Kidney epithelial cell (primary cell): Measurements from ENCODE around the gene AOC3. TPM values are rescaled to one million over a fixed set of nuclear protein-coding genes. Genes with fewer than 3 reads are reported as not detected.

Experiments used
- DNase-seq: peaks from one replicate; pipeline ENCODE4 v3.0.0-alpha.2; 2010; ENCODE audit warnings: low read depth
- H3K27me3 ChIP-seq: 2 replicates; pipeline ENCODE4 v1.6.0; 2011; ENCODE audit warnings: low read length; ENCODE audit not compliant: control insufficient read depth, insufficient read depth
- H3K36me3 ChIP-seq: 2 replicates; pipeline ENCODE4 v1.5.1; 2011; ENCODE audit warnings: low read length; ENCODE audit not compliant: control insufficient read depth, insufficient read depth
- H3K4me3 ChIP-seq: 2 replicates; pipeline ENCODE4 v1.5.1; 2011; ENCODE audit warnings: low read depth, mild to moderate bottlenecking, control low read depth, low read length
- total RNA-seq: library from RNA; depleted of rRNA; stranded (reverse); fragments of >200 nt; gene quantifications from 2 replicates; pipeline ENCODE4 v1.2.3, GENCODE V29; 2015
- TF ChIP-seq, protein P1 (sequence below): IDR thresholded peaks from 2 replicates; pipeline ENCODE4 v1.5.1; 2011; ENCODE audit warnings: mild to moderate bottlenecking, moderate library complexity, low read length, control low read depth, inconsistent platforms; ENCODE audit not compliant: insufficient read depth, poor library complexity, severe bottlenecking

Gene AOC3
- total RNA-seq, 1 donor from 2014 or later, result 0.08 TPM

DNA sequence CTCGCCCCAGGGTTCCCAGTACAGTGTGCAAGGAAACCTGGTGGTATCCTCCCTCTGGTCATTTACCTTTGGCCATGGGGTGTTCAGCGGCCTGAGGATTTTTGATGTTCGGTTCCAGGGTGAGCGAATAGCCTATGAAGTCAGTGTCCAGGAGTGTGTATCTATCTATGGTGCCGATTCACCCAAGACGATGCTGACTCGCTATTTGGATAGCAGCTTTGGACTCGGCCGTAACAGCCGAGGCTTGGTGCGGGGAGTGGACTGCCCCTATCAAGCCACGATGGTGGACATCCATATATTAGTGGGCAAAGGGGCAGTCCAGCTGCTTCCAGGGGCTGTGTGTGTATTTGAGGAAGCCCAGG is 5.5 kb upstream of the AOC3 start:
- H3K27me3 ChIP-seq, result no peaks in the 10 kb centered on the region
- TF ChIP-seq, protein P1, sequence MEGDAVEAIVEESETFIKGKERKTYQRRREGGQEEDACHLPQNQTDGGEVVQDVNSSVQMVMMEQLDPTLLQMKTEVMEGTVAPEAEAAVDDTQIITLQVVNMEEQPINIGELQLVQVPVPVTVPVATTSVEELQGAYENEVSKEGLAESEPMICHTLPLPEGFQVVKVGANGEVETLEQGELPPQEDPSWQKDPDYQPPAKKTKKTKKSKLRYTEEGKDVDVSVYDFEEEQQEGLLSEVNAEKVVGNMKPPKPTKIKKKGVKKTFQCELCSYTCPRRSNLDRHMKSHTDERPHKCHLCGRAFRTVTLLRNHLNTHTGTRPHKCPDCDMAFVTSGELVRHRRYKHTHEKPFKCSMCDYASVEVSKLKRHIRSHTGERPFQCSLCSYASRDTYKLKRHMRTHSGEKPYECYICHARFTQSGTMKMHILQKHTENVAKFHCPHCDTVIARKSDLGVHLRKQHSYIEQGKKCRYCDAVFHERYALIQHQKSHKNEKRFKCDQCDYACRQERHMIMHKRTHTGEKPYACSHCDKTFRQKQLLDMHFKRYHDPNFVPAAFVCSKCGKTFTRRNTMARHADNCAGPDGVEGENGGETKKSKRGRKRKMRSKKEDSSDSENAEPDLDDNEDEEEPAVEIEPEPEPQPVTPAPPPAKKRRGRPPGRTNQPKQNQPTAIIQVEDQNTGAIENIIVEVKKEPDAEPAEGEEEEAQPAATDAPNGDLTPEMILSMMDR, result no peak
- peaks cover 1% of the 10 kb centered on the region for H3K36me3 ChIP-seq
- H3K4me3 ChIP-seq, result no peak overlapping the region
- no peak for DNase-seq

GRCh38 chr17:42845918-42846593 is 4.9 kb upstream of the AOC3 start:
- no peak overlapping the region for H3K4me3 ChIP-seq
- H3K36me3 ChIP-seq, result peaks cover 1% of the 10 kb centered on the region
- DNase-seq, result no peak
- TF ChIP-seq, protein P1, result no peak
- no peaks in the 10 kb centered on the region for H3K27me3 ChIP-seq

DNA sequence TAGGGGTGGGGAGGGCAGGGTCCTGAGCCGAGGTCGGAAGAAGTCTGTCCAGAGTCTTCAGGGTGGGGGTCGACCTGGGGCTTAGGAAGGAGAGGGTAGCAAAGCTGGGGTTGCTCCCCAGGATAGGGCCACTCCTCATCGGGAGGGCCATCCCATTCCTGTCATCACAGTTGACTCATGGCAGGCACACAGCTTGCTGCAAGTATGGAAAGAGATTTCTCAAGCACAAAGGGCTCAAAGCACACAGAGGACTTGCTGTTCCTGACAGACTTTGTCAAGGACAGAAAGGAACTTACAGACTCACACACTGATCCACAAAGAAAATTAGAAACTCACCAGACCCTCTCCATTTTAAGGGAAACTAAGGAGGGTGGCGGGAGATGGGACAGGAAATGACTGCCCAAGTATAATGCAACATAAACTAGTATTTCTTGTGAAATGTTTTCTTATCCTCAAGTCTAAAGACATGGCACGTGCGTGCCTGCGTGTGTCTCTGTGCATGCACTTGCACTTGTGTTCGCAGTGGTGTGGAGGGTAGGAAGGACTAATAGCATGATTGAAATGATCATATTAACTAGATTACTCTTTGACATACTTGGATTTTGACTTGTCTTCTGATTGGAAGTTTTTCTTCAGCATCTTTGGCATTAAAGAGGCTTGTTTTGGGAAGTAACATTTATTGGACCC is 4.3 kb upstream of the AOC3 start:
- TF ChIP-seq, protein P1, result no peak
- Histone ChIP-seq H3K36me3 (peaks cover 1% of the 10 kb centered on the region), H3K27me3 (no peaks in the 10 kb centered on the region), H3K4me3 (no peak overlapping the region)
- DNase-seq, result no peak

GRCh38 chr17:42848093-42848492 is 2.9 kb upstream of the AOC3 start:
- DNase-seq, result no peak
- TF ChIP-seq, protein P1, result no peak
- H3K27me3 ChIP-seq, result no peaks in the 10 kb centered on the region
- H3K36me3 ChIP-seq, result no peaks in the 10 kb centered on the region
- H3K4me3 ChIP-seq, result no peak overlapping the region

GRCh38 chr17:42849031-42849430 is 2.0 kb upstream of the AOC3 start:
- no peak for DNase-seq
- Histone ChIP-seq H3K27me3 (no peaks in the 10 kb centered on the region), H3K4me3 (no peak overlapping the region), H3K36me3 (no peaks in the 10 kb centered on the region)
- TF ChIP-seq, protein P1, result no peak
